ENCODE results near the gene HCN2.

DNA sequence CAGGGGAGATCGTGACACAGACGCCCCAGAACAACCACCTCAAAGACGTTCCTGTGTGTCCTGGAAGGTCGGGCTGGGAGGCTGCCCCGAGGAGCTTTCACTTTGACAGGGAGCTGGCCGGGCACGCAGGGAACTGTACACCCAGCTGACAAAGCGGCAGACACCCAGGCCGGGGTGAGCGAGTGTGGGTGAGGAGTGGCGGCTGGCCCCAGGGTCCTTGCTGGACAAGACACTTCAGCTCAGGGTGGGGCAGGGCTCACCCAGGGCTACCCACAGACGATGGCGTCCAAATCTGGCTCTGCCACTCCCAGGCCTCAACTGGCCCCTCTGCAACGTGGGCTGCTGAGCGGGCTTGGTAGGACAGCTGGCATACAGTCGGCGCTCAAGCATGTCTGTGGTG, 52.0 kb downstream of the HCN2 start:
- TF ChIP-seq, protein P1, sequence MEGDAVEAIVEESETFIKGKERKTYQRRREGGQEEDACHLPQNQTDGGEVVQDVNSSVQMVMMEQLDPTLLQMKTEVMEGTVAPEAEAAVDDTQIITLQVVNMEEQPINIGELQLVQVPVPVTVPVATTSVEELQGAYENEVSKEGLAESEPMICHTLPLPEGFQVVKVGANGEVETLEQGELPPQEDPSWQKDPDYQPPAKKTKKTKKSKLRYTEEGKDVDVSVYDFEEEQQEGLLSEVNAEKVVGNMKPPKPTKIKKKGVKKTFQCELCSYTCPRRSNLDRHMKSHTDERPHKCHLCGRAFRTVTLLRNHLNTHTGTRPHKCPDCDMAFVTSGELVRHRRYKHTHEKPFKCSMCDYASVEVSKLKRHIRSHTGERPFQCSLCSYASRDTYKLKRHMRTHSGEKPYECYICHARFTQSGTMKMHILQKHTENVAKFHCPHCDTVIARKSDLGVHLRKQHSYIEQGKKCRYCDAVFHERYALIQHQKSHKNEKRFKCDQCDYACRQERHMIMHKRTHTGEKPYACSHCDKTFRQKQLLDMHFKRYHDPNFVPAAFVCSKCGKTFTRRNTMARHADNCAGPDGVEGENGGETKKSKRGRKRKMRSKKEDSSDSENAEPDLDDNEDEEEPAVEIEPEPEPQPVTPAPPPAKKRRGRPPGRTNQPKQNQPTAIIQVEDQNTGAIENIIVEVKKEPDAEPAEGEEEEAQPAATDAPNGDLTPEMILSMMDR (IDR thresholded peaks at IDR 0.05; ENCODE audit: insufficient read depth, low read length, poor library complexity, severe bottlenecking), result no peak
- TF ChIP-seq EZH2phosphoT487 (conservative IDR thresholded peaks at IDR 0.05; ENCODE audit: low read length), result no peak
